Esophagus squamous epithelium (tissue), 4 donors: ENCODE results near the gene EVPL. TPM values are rescaled to one million over a fixed set of nuclear protein-coding genes. Genes with fewer than 3 reads are reported as not detected.

Experiments used
- total RNA-seq, 4 donors: library from RNA; depleted of rRNA; stranded (reverse); fragments of >200 nt; gene quantifications; one replicate each; pipeline ENCODE4 v1.1.0, GENCODE V29; 2016

Gene EVPL
- total RNA-seq, 4 donors from 2014 or later, result 132 to 604 (median 223) TPM

Other genes with a start within 250 kb of the EVPL start
- 10 to 100 TPM; 14.8 to 27.3 (median 20.4) TPM for gene UNK, start 242.5 kb downstream of the EVPL start, total RNA-seq
- gene UNC13D, start 182.9 kb downstream of the EVPL start, total RNA-seq, result 10 to 100 TPM; 16.5 to 21.5 (median 16.9) TPM
- 10 to 100 TPM; 24.9 to 44.2 (median 36.9) TPM for gene WBP2, start 172.0 kb downstream of the EVPL start, total RNA-seq
- 10 to 100 TPM; 19.5 to 33.4 (median 25.5) TPM for gene TRIM47, start 148.7 kb downstream of the EVPL start, total RNA-seq
- gene TRIM65, start 130.4 kb downstream of the EVPL start, total RNA-seq, result 10 to 100 TPM; 17.3 to 24.6 (median 19.6) TPM
- 10 to 100 TPM; 40.2 to 49.2 (median 41.0) TPM for gene MRPL38, start 122.4 kb downstream of the EVPL start, total RNA-seq
- 10 to 100 TPM; 13.9 to 18.3 (median 15.5) TPM for gene FBF1, start 86.3 kb downstream of the EVPL start, total RNA-seq
- gene ACOX1, start 48.1 kb downstream of the EVPL start, total RNA-seq, result 10 to 100 TPM; 46.9 to 73.3 (median 62.3) TPM
- 10 to 100 TPM; 24.6 to 40.6 (median 26.2) TPM for gene TEN1, start 48.1 kb downstream of the EVPL start, total RNA-seq
- 1 to 10 TPM; 2.4 to 6.6 (median 3.6) TPM for gene CDK3, start 26.5 kb downstream of the EVPL start, total RNA-seq
- 10 to 100 TPM; 40.6 to 78.0 (median 52.7) TPM for gene SRP68, start 45.2 kb upstream of the EVPL start, total RNA-seq
- gene GALR2, start 47.5 kb upstream of the EVPL start, total RNA-seq, result 1 to 10 TPM in 1 of 4 donors, under 1 TPM in 2, not detected in 1; 0.32 to 1.6 (median 0.44) TPM
- not detected for gene ZACN, start 51.9 kb upstream of the EVPL start, total RNA-seq
- 10 to 100 TPM; 70.3 to 84.5 (median 74.4) TPM for gene EXOC7, start 76.5 kb upstream of the EVPL start, total RNA-seq
- gene FOXJ1, start 113.9 kb upstream of the EVPL start, total RNA-seq, result under 1 TPM in 2 of 4 donors, not detected in 2; 0.19 to 0.57 TPM
- 1 to 10 TPM in 1 of 4 donors, under 1 TPM in 3; 0.11 to 3.4 (median 0.26) TPM for gene RNF157, start 213.2 kb upstream of the EVPL start, total RNA-seq
- gene UBALD2, start 238.0 kb upstream of the EVPL start, total RNA-seq, result 10 to 100 TPM in 3 of 4 donors, 1 to 10 TPM in 1; 7.9 to 27.2 (median 13.6) TPM